ENCODE results near the gene C1QTNF6. TPM values are rescaled to one million over a fixed set of nuclear protein-coding genes. Genes with fewer than 3 reads are reported as not detected.

Gene C1QTNF6
- polyA plus RNA-seq, 1 donor (not counting 4 experiments of a cell fraction or from before 2014, with no cell fraction given) = 17.1 TPM

GRCh38 chr22:37206841-37207821, 19.1 kb upstream of the C1QTNF6 start:
- no peaks in the 10 kb centered on the region for H3K9me1 ChIP-seq (ENCODE audit: control insufficient read depth, extremely low read depth, insufficient read depth, low read length)
- no peaks in the 10 kb centered on the region for H3K4me1 ChIP-seq (ENCODE audit: control insufficient read depth, extremely low read depth, insufficient read depth, low read length)
- no peak overlapping the region for H2AFZ ChIP-seq (ENCODE audit: control insufficient read depth, low read length)
- no peak overlapping the region for H3K27ac ChIP-seq (ENCODE audit: control insufficient read depth, insufficient read depth, low read length)
- H3K9me3 ChIP-seq (ENCODE audit: control insufficient read depth, low read depth, low read length) = no peaks in the 10 kb centered on the region
- H3K4me3 ChIP-seq (ENCODE audit: control insufficient read depth in 2 of 3, extremely low read depth in 1 of 3, insufficient read depth in 2 of 3, low read depth in 1 of 3, low read length in 3 of 3) = no peak overlapping the region
- TF ChIP-seq EZH2 (IDR thresholded peaks at IDR 0.05; ENCODE audit: low read length) (no peak), CTCF (optimal IDR thresholded peaks at IDR 0.05 in 1 of 3, IDR thresholded peaks at IDR 0.05 in 1 of 3, conservative IDR thresholded peaks at IDR 0.05 in 1 of 3; ENCODE audit: extremely low read depth in 1 of 3, insufficient read depth in 2 of 3, low read length in 3 of 3) (no peak)
- dilution Hi-C loops (cut with MboI; ENCODE audit: extremely low pct_ligation_motif_present, low sequenced_read_pairs) = no loop called here
- peaks cover 20% of the 10 kb centered on the region for H3K27me3 ChIP-seq (ENCODE audit: control insufficient read depth, extremely low read depth, insufficient read depth, low read length)
- no peaks in the 10 kb centered on the region for H3K36me3 ChIP-seq (ENCODE audit: control insufficient read depth in 2 of 2, extremely low read depth in 1 of 2, insufficient read depth in 2 of 2, low read length in 2 of 2)
- H4K20me1 ChIP-seq (ENCODE audit: control insufficient read depth, extremely low read depth, insufficient read depth, low read length) = no peaks in the 10 kb centered on the region
- H3K79me2 ChIP-seq (ENCODE audit: control insufficient read depth, insufficient read depth, low read length) = no peaks in the 10 kb centered on the region
- FAIRE-seq = no peak
- no peak overlapping the region for H3K4me2 ChIP-seq (ENCODE audit: control insufficient read depth, extremely low read depth, insufficient read depth, low read depth, low read length)
- DNase-seq (ENCODE audit: low read depth, low spot score) = no peak
- no peak overlapping the region for H3K9ac ChIP-seq (ENCODE audit: control insufficient read depth, extremely low read depth, insufficient read depth, low read length)

- no peaks in the 10 kb centered on the region for H3K9me3 ChIP-seq (ENCODE audit: control insufficient read depth, low read depth, low read length)
- no peaks in the 10 kb centered on the region for H4K20me1 ChIP-seq (ENCODE audit: control insufficient read depth, extremely low read depth, insufficient read depth, low read length)
- H3K27me3 ChIP-seq (ENCODE audit: control insufficient read depth, extremely low read depth, insufficient read depth, low read length) = peaks cover 12% of the 10 kb centered on the region
- dilution Hi-C loops (cut with MboI; ENCODE audit: extremely low pct_ligation_motif_present, low sequenced_read_pairs) = no loop called here
- FAIRE-seq (no peak), DNase-seq (ENCODE audit: low read depth, low spot score) (no peak)
- H3K9ac ChIP-seq (ENCODE audit: control insufficient read depth, extremely low read depth, insufficient read depth, low read length) = no peak overlapping the region
- no peaks in the 10 kb centered on the region for H3K9me1 ChIP-seq (ENCODE audit: control insufficient read depth, extremely low read depth, insufficient read depth, low read length)
- no peaks in the 10 kb centered on the region for H3K36me3 ChIP-seq (ENCODE audit: control insufficient read depth in 2 of 2, extremely low read depth in 1 of 2, insufficient read depth in 2 of 2, low read length in 2 of 2)
- H2AFZ ChIP-seq (ENCODE audit: control insufficient read depth, low read length) = no peak overlapping the region
- TF ChIP-seq EZH2 (IDR thresholded peaks at IDR 0.05; ENCODE audit: low read length) = no peak
- TF ChIP-seq CTCF (optimal IDR thresholded peaks at IDR 0.05 in 1 of 3, IDR thresholded peaks at IDR 0.05 in 1 of 3, conservative IDR thresholded peaks at IDR 0.05 in 1 of 3; ENCODE audit: extremely low read depth in 1 of 3, insufficient read depth in 2 of 3, low read length in 3 of 3) = no peak
- no peak overlapping the region for H3K4me2 ChIP-seq (ENCODE audit: control insufficient read depth, extremely low read depth, insufficient read depth, low read depth, low read length)
- no peaks in the 10 kb centered on the region for H3K79me2 ChIP-seq (ENCODE audit: control insufficient read depth, insufficient read depth, low read length)
- no peak overlapping the region for H3K4me3 ChIP-seq (ENCODE audit: control insufficient read depth in 2 of 3, extremely low read depth in 1 of 3, insufficient read depth in 2 of 3, low read depth in 1 of 3, low read length in 3 of 3)
- no peaks in the 10 kb centered on the region for H3K4me1 ChIP-seq (ENCODE audit: control insufficient read depth, extremely low read depth, insufficient read depth, low read length)
- H3K27ac ChIP-seq (ENCODE audit: control insufficient read depth, insufficient read depth, low read length) = no peak overlapping the region
These were observed 18.2 kb upstream of the C1QTNF6 start for GRCh38 chr22:37206118-37206840.

All from keratinocyte (primary cell).